T-helper 17 cell (primary cell): Measurements from ENCODE around the gene NAGK. TPM values are rescaled to one million over a fixed set of nuclear protein-coding genes. Genes with fewer than 3 reads are reported as not detected.
"Not testable (repeated sequence)": the region's sequence is repeated elsewhere in the genome, so short reads cannot be mapped to it uniquely, and the experiment has no call there.

Experiments used
- ATAC-seq: fragments of 150-1000 bp; cut with Tn5 transposase; 2 replicates; pipeline ENCODE4 v1.10.0; 2021; ENCODE audit warnings: mild to moderate bottlenecking, moderate library complexity
- DNase-seq, 3 donors: peaks; one replicate each; pipeline versions ENCODE4 v3.0.0 to v3.0.0-alpha.2; 2020 to 2021
- H3K9me3 ChIP-seq: one replicate; pipeline ENCODE4 v1.7.0; 2013; ENCODE audit warnings: low read length, mild to moderate bottlenecking; ENCODE audit not compliant: control insufficient read depth, poor library complexity, severe bottlenecking
- H3K27ac Mint-ChIP-seq: one replicate; pipeline ENCODE4 v1.8.0; 2022; ENCODE audit warnings: mild to moderate bottlenecking, moderate library complexity, mixed read lengths
- H3K27me3 Mint-ChIP-seq: one replicate; pipeline ENCODE4 v1.8.0; 2022; ENCODE audit warnings: mixed read lengths
- H3K36me3 Mint-ChIP-seq: one replicate; pipeline ENCODE4 v1.8.0; 2022; ENCODE audit warnings: low read depth, mixed read lengths
- H3K4me1 Mint-ChIP-seq: one replicate; pipeline ENCODE4 v1.8.0; 2022; ENCODE audit warnings: mild to moderate bottlenecking, mixed read lengths
- H3K4me3 Mint-ChIP-seq: one replicate; pipeline ENCODE4 v1.8.0; 2022; ENCODE audit warnings: mild to moderate bottlenecking, moderate library complexity, mixed read lengths
- total RNA-seq, 4 donors: library from RNA in 2 of 4; stranded (reverse) in 2 of 4; gene quantifications; one replicate each; pipeline ENCODE4 v1.2.3 and lab custom pipeline; 2022 to 2026

NAGK gene
- total RNA-seq, 2 donors from 2014 or later = 75.0 to 102 TPM

GRCh38 chr2:71074893-71075395 lies 6.5 kb downstream of the NAGK start:
- no peaks in the 10 kb centered on the region for H3K27me3 Mint-ChIP-seq
- ATAC-seq = no peak
- no peaks in the 10 kb centered on the region for H3K9me3 ChIP-seq
- H3K36me3 Mint-ChIP-seq = peaks cover 17% of the 10 kb centered on the region
- peaks cover 42% of the 10 kb centered on the region for H3K4me1 Mint-ChIP-seq
- H3K27ac Mint-ChIP-seq = peak overlapping the region; percentile 98
- H3K4me3 Mint-ChIP-seq = no peak overlapping the region
- DNase-seq = no peak

- Mint-ChIP-seq H3K36me3 (peaks cover 13% of the 10 kb centered on the region), H3K4me3 (no peak overlapping the region), H3K27me3 (no peaks in the 10 kb centered on the region), H3K27ac (no peak overlapping the region), H3K4me1 (peaks cover 15% of the 10 kb centered on the region)
- no peaks in the 10 kb centered on the region for H3K9me3 ChIP-seq
- DNase-seq = no peak
- ATAC-seq = no peak
Observed at GRCh38 chr2:71078624-71079023, 10.2 kb downstream of the NAGK start.

GRCh38 chr2:71082402-71083252 lies 14.2 kb downstream of the NAGK start:
- no peaks in the 10 kb centered on the region for H3K9me3 ChIP-seq
- Mint-ChIP-seq H3K4me3 (peak overlapping the region; percentile 39), H3K36me3 (peaks cover 8% of the 10 kb centered on the region), H3K27me3 (peaks cover 10% of the 10 kb centered on the region), H3K27ac (no peak overlapping the region), H3K4me1 (peaks cover 5% of the 10 kb centered on the region)
- ATAC-seq (peak; percentile 35), DNase-seq (no peak)

- not testable (repeated sequence) for DNase-seq, H3K36me3 Mint-ChIP-seq, H3K4me3 Mint-ChIP-seq, ATAC-seq, H3K9me3 ChIP-seq, H3K4me1 Mint-ChIP-seq, H3K27ac Mint-ChIP-seq
- peaks cover 14% of the 10 kb centered on the region for H3K27me3 Mint-ChIP-seq
Observed at GRCh38 chr2:71083297-71083696, 14.8 kb downstream of the NAGK start.

GRCh38 chr2:71083752-71084312 lies 15.4 kb downstream of the NAGK start:
- ATAC-seq, DNase-seq, H3K4me1 Mint-ChIP-seq, H3K27ac Mint-ChIP-seq, H3K36me3 Mint-ChIP-seq, H3K9me3 ChIP-seq: not testable (repeated sequence)
- H3K4me3 Mint-ChIP-seq = peak overlapping the region; percentile 60
- peaks cover 19% of the 10 kb centered on the region for H3K27me3 Mint-ChIP-seq

GRCh38 chr2:71085325-71086003 lies 17.0 kb downstream of the NAGK start:
- H3K27ac Mint-ChIP-seq, H3K9me3 ChIP-seq, H3K36me3 Mint-ChIP-seq, H3K4me1 Mint-ChIP-seq, ATAC-seq, H3K4me3 Mint-ChIP-seq, DNase-seq: not testable (repeated sequence)
- peaks cover 35% of the 10 kb centered on the region for H3K27me3 Mint-ChIP-seq

GRCh38 chr2:71089475-71089874 lies 21.0 kb downstream of the NAGK start:
- Mint-ChIP-seq H3K27me3 (peaks cover 42% of the 10 kb centered on the region), H3K27ac (peak overlapping the region; percentile 24)
- not testable (repeated sequence) for H3K9me3 ChIP-seq, ATAC-seq, H3K4me3 Mint-ChIP-seq, H3K36me3 Mint-ChIP-seq, DNase-seq, H3K4me1 Mint-ChIP-seq

GRCh38 chr2:71091808-71092207 lies 23.4 kb downstream of the NAGK start:
- not testable (repeated sequence) for H3K4me3 Mint-ChIP-seq, H3K4me1 Mint-ChIP-seq, H3K36me3 Mint-ChIP-seq, ATAC-seq, H3K27ac Mint-ChIP-seq, DNase-seq, H3K9me3 ChIP-seq
- peaks cover 40% of the 10 kb centered on the region for H3K27me3 Mint-ChIP-seq

GRCh38 chr2:71092491-71093260 lies 24.2 kb downstream of the NAGK start:
- not testable (repeated sequence) for DNase-seq

GRCh38 chr2:71100195-71100964 lies 31.9 kb downstream of the NAGK start:
- ATAC-seq = peak; percentile 70
- no peaks in the 10 kb centered on the region for H3K27me3 Mint-ChIP-seq
- H3K9me3 ChIP-seq = no peaks in the 10 kb centered on the region
- no peak overlapping the region for H3K4me3 Mint-ChIP-seq
- no peaks in the 10 kb centered on the region for H3K36me3 Mint-ChIP-seq
- peak in 2 of 3 donors; percentile 20 for DNase-seq
- H3K27ac Mint-ChIP-seq = no peak overlapping the region
- peaks cover 2% of the 10 kb centered on the region for H3K4me1 Mint-ChIP-seq

More at GRCh38 chr2:71092491-71093260, 24.2 kb downstream of the NAGK start:
- H3K4me1 Mint-ChIP-seq, H3K4me3 Mint-ChIP-seq, ATAC-seq, H3K36me3 Mint-ChIP-seq, H3K9me3 ChIP-seq, H3K27ac Mint-ChIP-seq: not testable (repeated sequence)
- peaks cover 32% of the 10 kb centered on the region for H3K27me3 Mint-ChIP-seq

GRCh38 chr2:71101656-71102055 lies 33.2 kb downstream of the NAGK start:
- Mint-ChIP-seq H3K36me3 (no peaks in the 10 kb centered on the region), H3K4me3 (no peak overlapping the region), H3K27me3 (no peaks in the 10 kb centered on the region), H3K27ac (no peak overlapping the region), H3K4me1 (peaks cover 2% of the 10 kb centered on the region)
- no peaks in the 10 kb centered on the region for H3K9me3 ChIP-seq
- DNase-seq (no peak), ATAC-seq (no peak)

GRCh38 chr2:71102981-71103681 lies 34.7 kb downstream of the NAGK start:
- Mint-ChIP-seq H3K4me1 (peaks cover 2% of the 10 kb centered on the region), H3K36me3 (no peaks in the 10 kb centered on the region), H3K27ac (no peak overlapping the region), H3K27me3 (no peaks in the 10 kb centered on the region), H3K4me3 (no peak overlapping the region)
- ATAC-seq (no peak), DNase-seq (no peak)
- H3K9me3 ChIP-seq = no peaks in the 10 kb centered on the region
